IMR-90 (cell line): Measurements from ENCODE around the gene SLC25A40. TPM values are rescaled to one million over a fixed set of nuclear protein-coding genes. Genes with fewer than 3 reads are reported as not detected.

Source experiments
- ATAC-seq: fragments of 200-7000 bp; cut with Tn5 transposase; 2 replicates; pipeline ENCODE4 v1.9.1; 2020; ENCODE audit warnings: low read depth, mild to moderate bottlenecking, moderate library complexity
- BruUV-seq: library from RNA; stranded (reverse); fragments of 400-500 nt; replicated peaks from 2 replicates; lab custom pipeline; 2021; lab: Mats Ljungman, UMichigan
- CTCF ChIA-PET: fragments of 300-600 bp; formaldehyde crosslinking; extraction: SDS; loops from one replicate; lab custom pipeline; 2021; ENCODE audit warnings: antibody characterized with exemption; lab: Yijun Ruan, JAX
- POLR2A ChIA-PET: fragments of 300-600 bp; sonication (Branson Sonifier 250); formaldehyde crosslinking; loops from one replicate; lab custom pipeline; 2022; ENCODE audit warnings: antibody characterized with exemption; ENCODE audit not compliant: unreplicated experiment; lab: Charles Lee
- DNase-seq: peaks from one replicate; pipeline ENCODE4 v3.0.0; 2013
- H2AFZ ChIP-seq: replicated peaks from 2 replicates; pipeline ENCODE3; 2013; ENCODE audit warnings: low read length, mild to moderate bottlenecking; ENCODE audit not compliant: poor library complexity
- H2AK5ac ChIP-seq: 2 replicates; pipeline ENCODE4 v1.6.1; 2013; ENCODE audit warnings: low read depth, low read length, inconsistent platforms
- H2AK9ac ChIP-seq: replicated peaks from 2 replicates; pipeline ENCODE3; 2013; ENCODE audit warnings: mild to moderate bottlenecking, low read depth, low read length, moderate library complexity; ENCODE audit not compliant: poor library complexity
- H2BK120ac ChIP-seq: 2 replicates; pipeline ENCODE4 v1.6.1; 2013; ENCODE audit warnings: low read depth, low read length, inconsistent platforms
- H2BK15ac ChIP-seq: 3 replicates; pipeline ENCODE4 v1.6.1; 2013; ENCODE audit warnings: low read depth, low read length, inconsistent platforms
- H2BK20ac ChIP-seq: 2 replicates; pipeline ENCODE4 v1.6.1; 2013; ENCODE audit warnings: low read depth, mild to moderate bottlenecking, inconsistent platforms, low read length, moderate library complexity
- H2BK5ac ChIP-seq: 2 replicates; pipeline ENCODE4 v1.6.1; 2013; ENCODE audit warnings: mild to moderate bottlenecking, low read depth, low read length, inconsistent platforms; ENCODE audit not compliant: poor library complexity, severe bottlenecking
- H3K14ac ChIP-seq: replicated peaks from 2 replicates; pipeline ENCODE4 v1.6.1; 2013; ENCODE audit warnings: low read depth, low read length, inconsistent platforms
- H3K18ac ChIP-seq: 2 replicates; pipeline ENCODE4 v1.6.1; 2013; ENCODE audit warnings: low read depth, low read length, control low read depth
- H3K23ac ChIP-seq: 2 replicates; pipeline ENCODE4 v1.6.1; 2013; ENCODE audit warnings: low read depth, low read length, inconsistent platforms
- H3K27ac ChIP-seq: 2 replicates; pipeline ENCODE4 v1.5.1; 2013; ENCODE audit warnings: mild to moderate bottlenecking, control low read depth, low read length; ENCODE audit not compliant: insufficient read depth
- H3K27me3 ChIP-seq: 2 replicates; pipeline ENCODE4 v1.6.1; 2013; ENCODE audit warnings: low read length; ENCODE audit not compliant: control insufficient read depth, insufficient read depth
- H3K36me3 ChIP-seq: 2 replicates; pipeline ENCODE4 v1.6.1; 2013; ENCODE audit warnings: low read length, mixed read lengths; ENCODE audit not compliant: control insufficient read depth, insufficient read depth
- H3K4ac ChIP-seq: 2 replicates; pipeline ENCODE4 v1.6.1; 2013; ENCODE audit warnings: low read depth, low read length, inconsistent platforms
- H3K4me1 ChIP-seq: 2 replicates; pipeline ENCODE4 v1.6.1; 2013; ENCODE audit warnings: low read length, mixed read lengths; ENCODE audit not compliant: control insufficient read depth, insufficient read depth
- H3K4me2 ChIP-seq: 2 replicates; pipeline ENCODE4 v1.6.1; 2013; ENCODE audit warnings: low read depth, mild to moderate bottlenecking, control low read depth, low read length, moderate library complexity
- H3K4me3 ChIP-seq: 2 replicates; pipeline ENCODE4 v1.5.1; 2013; ENCODE audit warnings: low read depth, mild to moderate bottlenecking, control low read depth, low read length, moderate library complexity; ENCODE audit not compliant: insufficient read depth
- H3K56ac ChIP-seq: 2 replicates; pipeline ENCODE4 v1.6.1; 2013; ENCODE audit warnings: low read length, inconsistent platforms; ENCODE audit not compliant: insufficient read depth; ENCODE audit errors: extremely low read depth
- H3K79me1 ChIP-seq, 2 experiments: 2 replicates each; pipeline ENCODE4 v1.6.1; 2013; ENCODE audit warnings: low read length in 2 of 2, inconsistent platforms in 1 of 2, low read depth in 1 of 2
- H3K9ac ChIP-seq: 2 replicates; pipeline ENCODE4 v1.6.1; 2013; ENCODE audit warnings: low read depth, low read length, control low read depth
- H3K9me1 ChIP-seq: 2 replicates; pipeline ENCODE4 v1.6.1; 2013; ENCODE audit warnings: low read length, inconsistent platforms; ENCODE audit not compliant: insufficient read depth
- H3K9me3 ChIP-seq: 2 replicates; pipeline ENCODE4 v1.6.1; 2013; ENCODE audit warnings: low read length; ENCODE audit not compliant: control insufficient read depth, insufficient read depth
- H4K20me1 ChIP-seq: 2 replicates; pipeline ENCODE4 v1.6.1; 2013; ENCODE audit warnings: low read length, inconsistent platforms; ENCODE audit not compliant: insufficient read depth
- H4K5ac ChIP-seq: 2 replicates; pipeline ENCODE4 v1.6.1; 2013; ENCODE audit warnings: mild to moderate bottlenecking, low read depth, low read length, control low read depth
- H4K8ac ChIP-seq, 2 experiments: 2 replicates each; pipeline ENCODE4 v1.6.1; 2013; ENCODE audit warnings: low read depth in 2 of 2, low read length in 2 of 2, control low read depth in 1 of 2, inconsistent platforms in 1 of 2
- H4K91ac ChIP-seq: 2 replicates; pipeline ENCODE4 v1.6.1; 2013; ENCODE audit warnings: low read depth, low read length, inconsistent platforms; ENCODE audit not compliant: insufficient read depth
- NFE2L2 ChIP-seq: fragments of 150-350 bp; IDR thresholded peaks from 2 replicates; pipeline ENCODE4 v1.6.1; 2016; ENCODE audit warnings: low read depth, mild to moderate bottlenecking, low read length
- WGBS, 2 experiments: methylation state at CpG; one replicate each; pipeline versions ENCODE4 v1.1.5 to v1.1.7; 2013; ENCODE audit warnings: missing lambda C conversion rate in 2 of 2; ENCODE audit not compliant: insufficient read length in 1 of 2; ENCODE audit errors: extremely low coverage in 2 of 2; 5-methylcytosine and 5-hydroxymethylcytosine counted together
- dilution Hi-C: fragments of 300-500 bp; cut with HindIII; formaldehyde crosslinking; loops from one replicate; pipeline ENCODE4 v1.14.3; 2018; ENCODE audit warnings: low sequenced_read_pairs; ENCODE audit not compliant: unreplicated experiment
- in situ Hi-C: fragments of 300-500 bp; cut with MboI; formaldehyde crosslinking; loops from 3 replicates; pipeline ENCODE4 v1.14.3; 2019; ENCODE audit warnings: low sequenced_read_pairs, inconsistent platforms, mixed read lengths
- intact Hi-C: fragments of 100-400 bp; cut with micrococcal nuclease; formaldehyde crosslinking; loops from 2 replicates; pipeline ENCODE4 v1.10.0; 2022
- polyA plus RNA-seq, 3 experiments: library from polyadenylated mRNA; depleted of rRNA; stranded (reverse); fragments of >200 nt; gene quantifications; 2 replicates each; pipeline ENCODE4 v1.2.3, GENCODE V29; 2012; ENCODE audit warnings: low replicate concordance in 1 of 3
- total RNA-seq: library from RNA; depleted of rRNA; stranded (reverse); fragments of >200 nt; gene quantifications from 2 replicates; pipeline ENCODE4 v1.2.3, GENCODE V29; 2012

Gene SLC25A40
- total and polyA plus RNA-seq, 2 of the 4 experiments (the other 2 are of a cell fraction): 4.7 to 6.1 TPM

DNA sequence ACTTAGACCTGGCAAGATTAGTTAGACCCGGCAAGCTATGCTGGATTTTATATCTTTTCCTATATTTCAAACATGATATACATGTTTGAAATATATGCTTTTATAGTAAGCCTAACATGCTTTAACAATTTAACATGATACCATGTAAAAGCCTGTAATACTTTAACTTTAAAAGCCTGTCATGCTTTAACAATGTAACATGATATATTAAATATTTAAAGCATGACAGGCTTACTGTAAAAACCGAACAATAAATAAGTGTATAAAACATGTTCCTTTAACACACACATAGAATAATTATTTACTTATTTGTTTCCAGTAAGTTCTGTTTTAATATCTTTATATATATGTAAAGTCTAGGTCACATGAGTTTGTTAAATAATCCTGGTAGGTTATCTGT, 65.4 kb downstream of the SLC25A40 start:
- Histone ChIP-seq H4K91ac (no peak overlapping the region), H3K4me3 (no peak overlapping the region), H3K27ac (no peak overlapping the region), H3K14ac (no peak overlapping the region), H3K18ac (no peak overlapping the region), H3K36me3 (no peaks in the 10 kb centered on the region), H2BK15ac (no peak overlapping the region), H2BK120ac (no peak overlapping the region), H3K79me1 (no peaks in the 10 kb centered on the region), H3K4me2 (no peak overlapping the region), H4K8ac (no peak overlapping the region), H2AK9ac (no peak overlapping the region), H3K27me3 (no peaks in the 10 kb centered on the region), H2BK5ac (no peak overlapping the region), H4K20me1 (no peaks in the 10 kb centered on the region), H2BK20ac (no peak overlapping the region), H2AFZ (no peak overlapping the region), H3K9me1 (no peaks in the 10 kb centered on the region), H4K5ac (no peak overlapping the region), H3K9me3 (no peaks in the 10 kb centered on the region), H3K4ac (no peak overlapping the region), H3K4me1 (no peaks in the 10 kb centered on the region), H3K56ac (no peak overlapping the region), H3K9ac (no peak overlapping the region), H2AK5ac (no peak overlapping the region), H3K23ac (no peak overlapping the region)
- no peak for DNase-seq
- no peak for ATAC-seq
- CTCF ChIA-PET: interaction anchor here (0.8 kb wide), 1 partner anchor 301 kb away, joined by 7 read pairs; no protein-coding TSS in a partner anchor
- no CpG with 5 or more reads among the region's 2 CpGs for WGBS, 2 experiments
- no peak for TF ChIP-seq NFE2L2
- intact Hi-C loops (no loop called here), in situ Hi-C loops (no loop called here), dilution Hi-C loops (no loop called here)
- POLR2A ChIA-PET: no interaction called here
- no TSS peak for BruUV-seq
